ENCODE measurements around the gene ZCCHC3. TPM values are rescaled to one million over a fixed set of nuclear protein-coding genes. Genes with fewer than 3 reads are reported as not detected.

The ZCCHC3 gene
- total and polyA plus RNA-seq, 4 donors: 7.7 to 13.7 (median 11.1) TPM

GRCh38 chr20:276620-277495 is 20.5 kb upstream of the ZCCHC3 start:
- H3K36me3 ChIP-seq (ENCODE audit: control insufficient read depth in 1 of 2, insufficient read depth in 2 of 2, low read length in 1 of 2): peaks cover 0 to 3% of the 10 kb centered on the region in 2 donors
- intact Hi-C loops (cut with DNase I): no loop called here
- H3K4me3 ChIP-seq (ENCODE audit: low read length in 2 of 2): no peak overlapping the region
- DNase-seq (peak in 1 of 2 donors; percentile 44), ATAC-seq (ENCODE audit: low FRiP score) (no peak)
- H3K27me3 ChIP-seq (ENCODE audit: control insufficient read depth in 1 of 2, insufficient read depth in 2 of 2, low read length in 1 of 2): no peaks in the 10 kb centered on the region
- H3K9me3 ChIP-seq (ENCODE audit: control insufficient read depth, low read length): no peaks in the 10 kb centered on the region
- 95 to 96% methylated on average over 12 of the region's 12 CpGs for WGBS, 2 donors
- H3K4me1 ChIP-seq (ENCODE audit: control insufficient read depth in 1 of 2, insufficient read depth in 2 of 2, low read length in 2 of 2): no peaks in the 10 kb centered on the region
- H3K27ac ChIP-seq (ENCODE audit: low read depth in 1 of 2, low read length in 2 of 2): no peak overlapping the region

- ATAC-seq (ENCODE audit: low FRiP score): no peak
- Histone ChIP-seq H3K9me3 (ENCODE audit: control insufficient read depth, low read length) (no peaks in the 10 kb centered on the region), H3K4me3 (ENCODE audit: low read length in 2 of 2) (no peak overlapping the region), H3K27ac (ENCODE audit: low read depth in 1 of 2, low read length in 2 of 2) (no peak overlapping the region), H3K27me3 (ENCODE audit: control insufficient read depth in 1 of 2, insufficient read depth in 2 of 2, low read length in 1 of 2) (no peaks in the 10 kb centered on the region), H3K36me3 (ENCODE audit: control insufficient read depth in 1 of 2, insufficient read depth in 2 of 2, low read length in 1 of 2) (peaks cover 0 to 3% of the 10 kb centered on the region in 2 donors), H3K4me1 (ENCODE audit: control insufficient read depth in 1 of 2, insufficient read depth in 2 of 2, low read length in 2 of 2) (no peaks in the 10 kb centered on the region)
- no peak for DNase-seq
- intact Hi-C loops (cut with DNase I): no loop called here
- 19 to 20% methylated on average over 3 of the region's 3 CpGs for WGBS, 2 donors
Observed at GRCh38 chr20:277496-277781, 19.9 kb upstream of the ZCCHC3 start.

GRCh38 chr20:278181-278580 is 19.2 kb upstream of the ZCCHC3 start:
- intact Hi-C loops (cut with DNase I): no loop called here

GRCh38 chr20:278607-279571 is 18.5 kb upstream of the ZCCHC3 start:
- DNase-seq: peak in 1 of 2 donors; percentile 81
- Histone ChIP-seq H3K4me1 (ENCODE audit: control insufficient read depth in 1 of 2, insufficient read depth in 2 of 2, low read length in 2 of 2) (no peaks in the 10 kb centered on the region), H3K4me3 (ENCODE audit: low read length in 2 of 2) (no peak overlapping the region), H3K27ac (ENCODE audit: low read depth in 1 of 2, low read length in 2 of 2) (no peak overlapping the region), H3K9me3 (ENCODE audit: control insufficient read depth, low read length) (no peaks in the 10 kb centered on the region), H3K36me3 (ENCODE audit: control insufficient read depth in 1 of 2, insufficient read depth in 2 of 2, low read length in 1 of 2) (peaks cover 0 to 3% of the 10 kb centered on the region in 2 donors), H3K27me3 (ENCODE audit: control insufficient read depth in 1 of 2, insufficient read depth in 2 of 2, low read length in 1 of 2) (no peaks in the 10 kb centered on the region)
- 52 to 58% methylated on average over 46 to 83 of the region's 88 CpGs for WGBS, 2 donors
- ATAC-seq (ENCODE audit: low FRiP score): peak; percentile 73
- intact Hi-C loops (cut with DNase I): no loop called here

More at GRCh38 chr20:278181-278580, 19.2 kb upstream of the ZCCHC3 start:
- H3K9me3 ChIP-seq (ENCODE audit: control insufficient read depth, low read length): no peaks in the 10 kb centered on the region
- no peak for ATAC-seq (ENCODE audit: low FRiP score)
- no peaks in the 10 kb centered on the region for H3K4me1 ChIP-seq (ENCODE audit: control insufficient read depth in 1 of 2, insufficient read depth in 2 of 2, low read length in 2 of 2)
- H3K27me3 ChIP-seq (ENCODE audit: control insufficient read depth in 1 of 2, insufficient read depth in 2 of 2, low read length in 1 of 2): no peaks in the 10 kb centered on the region
- no peak overlapping the region for H3K27ac ChIP-seq (ENCODE audit: low read depth in 1 of 2, low read length in 2 of 2)
- 86 to 95% methylated on average over 5 of the region's 5 CpGs for WGBS, 2 donors
- H3K4me3 ChIP-seq (ENCODE audit: low read length in 2 of 2): no peak overlapping the region
- no peak for DNase-seq
- peaks cover 0 to 3% of the 10 kb centered on the region in 2 donors for H3K36me3 ChIP-seq (ENCODE audit: control insufficient read depth in 1 of 2, insufficient read depth in 2 of 2, low read length in 1 of 2)

- no peaks in the 10 kb centered on the region for H3K36me3 ChIP-seq (ENCODE audit: control insufficient read depth in 1 of 2, insufficient read depth in 2 of 2, low read length in 1 of 2)
- H3K4me3 ChIP-seq (ENCODE audit: low read length in 2 of 2): no peak overlapping the region
- intact Hi-C loops (cut with DNase I): no loop called here
- ATAC-seq (ENCODE audit: low FRiP score) (no peak), DNase-seq (no peak)
- no peaks in the 10 kb centered on the region for H3K27me3 ChIP-seq (ENCODE audit: control insufficient read depth in 1 of 2, insufficient read depth in 2 of 2, low read length in 1 of 2)
- H3K9me3 ChIP-seq (ENCODE audit: control insufficient read depth, low read length): no peaks in the 10 kb centered on the region
- 56 to 63% methylated on average over 3 of the region's 3 CpGs for WGBS, 2 donors
- no peaks in the 10 kb centered on the region for H3K4me1 ChIP-seq (ENCODE audit: control insufficient read depth in 1 of 2, insufficient read depth in 2 of 2, low read length in 2 of 2)
- no peak overlapping the region for H3K27ac ChIP-seq (ENCODE audit: low read depth in 1 of 2, low read length in 2 of 2)
Observed at GRCh38 chr20:284172-284571, 13.2 kb upstream of the ZCCHC3 start.

- Histone ChIP-seq H3K4me3 (ENCODE audit: low read length in 2 of 2) (no peak overlapping the region), H3K27ac (ENCODE audit: low read depth in 1 of 2, low read length in 2 of 2) (no peak overlapping the region), H3K9me3 (ENCODE audit: control insufficient read depth, low read length) (no peaks in the 10 kb centered on the region), H3K4me1 (ENCODE audit: control insufficient read depth in 1 of 2, insufficient read depth in 2 of 2, low read length in 2 of 2) (no peaks in the 10 kb centered on the region), H3K36me3 (ENCODE audit: control insufficient read depth in 1 of 2, insufficient read depth in 2 of 2, low read length in 1 of 2) (no peaks in the 10 kb centered on the region), H3K27me3 (ENCODE audit: control insufficient read depth in 1 of 2, insufficient read depth in 2 of 2, low read length in 1 of 2) (no peaks in the 10 kb centered on the region)
- DNase-seq: no peak
- no peak for ATAC-seq (ENCODE audit: low FRiP score)
- intact Hi-C loops (cut with DNase I): no loop called here
- WGBS, 2 donors: 93 to 95% methylated on average over 2 of the region's 2 CpGs
Observed at GRCh38 chr20:286508-286907, 10.9 kb upstream of the ZCCHC3 start.

- H3K36me3 ChIP-seq (ENCODE audit: control insufficient read depth in 1 of 2, insufficient read depth in 2 of 2, low read length in 1 of 2): no peaks in the 10 kb centered on the region
- WGBS, 2 donors: 78 to 79% methylated on average over 3 of the region's 3 CpGs
- no peaks in the 10 kb centered on the region for H3K4me1 ChIP-seq (ENCODE audit: control insufficient read depth in 1 of 2, insufficient read depth in 2 of 2, low read length in 2 of 2)
- no peaks in the 10 kb centered on the region for H3K9me3 ChIP-seq (ENCODE audit: control insufficient read depth, low read length)
- DNase-seq (no peak), ATAC-seq (ENCODE audit: low FRiP score) (no peak)
- no peak overlapping the region for H3K27ac ChIP-seq (ENCODE audit: low read depth in 1 of 2, low read length in 2 of 2)
- H3K4me3 ChIP-seq (ENCODE audit: low read length in 2 of 2): no peak overlapping the region
- H3K27me3 ChIP-seq (ENCODE audit: control insufficient read depth in 1 of 2, insufficient read depth in 2 of 2, low read length in 1 of 2): no peaks in the 10 kb centered on the region
- intact Hi-C loops (cut with DNase I): no loop called here
Observed at GRCh38 chr20:288956-289692, 8.2 kb upstream of the ZCCHC3 start.

GRCh38 chr20:289693-290083 is 7.7 kb upstream of the ZCCHC3 start:
- DNase-seq (no peak), ATAC-seq (ENCODE audit: low FRiP score) (no peak)
- no peaks in the 10 kb centered on the region for H3K27me3 ChIP-seq (ENCODE audit: control insufficient read depth in 1 of 2, insufficient read depth in 2 of 2, low read length in 1 of 2)
- H3K9me3 ChIP-seq (ENCODE audit: control insufficient read depth, low read length): no peaks in the 10 kb centered on the region
- no peaks in the 10 kb centered on the region for H3K4me1 ChIP-seq (ENCODE audit: control insufficient read depth in 1 of 2, insufficient read depth in 2 of 2, low read length in 2 of 2)
- 32 to 36% methylated on average over 2 of the region's 2 CpGs for WGBS, 2 donors
- H3K36me3 ChIP-seq (ENCODE audit: control insufficient read depth in 1 of 2, insufficient read depth in 2 of 2, low read length in 1 of 2): no peaks in the 10 kb centered on the region
- H3K27ac ChIP-seq (ENCODE audit: low read depth in 1 of 2, low read length in 2 of 2): peak overlapping the region in 1 of 2 donors; percentile 11
- intact Hi-C loops (cut with DNase I): no loop called here
- peak overlapping the region; percentile 38 to 79 for H3K4me3 ChIP-seq (ENCODE audit: low read length in 2 of 2)

Measured in aorta (tissue), 5 donors.